ENCODE data around the gene FBXW5. TPM values are rescaled to one million over a fixed set of nuclear protein-coding genes. Genes with fewer than 3 reads are reported as not detected.
A peak's percentile ranks its signal among the peaks of the same experiment; 100 is the strongest.

Gene FBXW5
- total RNA-seq, 1 experiment from 2014 or later, result 70.5 TPM

- ATAC-seq, result peak; percentile 3
- Mint-ChIP-seq H3K4me1 (peaks cover 10% of the 10 kb centered on the region), H3K36me3 (no peaks in the 10 kb centered on the region), H3K27ac (no peak overlapping the region), H3K9me3 (no peaks in the 10 kb centered on the region), H3K27me3 (ENCODE audit: low read depth) (no peaks in the 10 kb centered on the region), H3K4me3 (peak overlapping the region; percentile 71)
- CTCF ChIA-PET, result interaction anchor here (1.0 to 8.7 kb wide), 8 partner anchors 26 to 187 kb away, joined by 3 to 151 read pairs (median 10); partner anchors contain the start of genes PAXX, PTGDS, TMEM141 and TRAF2
- POLR2A ChIA-PET, result no interaction called here
- TF ChIP-seq SMAD4 (CRISPR knock-in tag; IDR thresholded peaks at IDR 0.05) (no peak), ZMAT4 (CRISPR knock-in tag; IDR thresholded peaks at IDR 0.05) (no peak), ZNF317 (CRISPR knock-in tag; IDR thresholded peaks at IDR 0.05; ENCODE audit: borderline replicate concordance, low read depth) (no peak), MXD4 (CRISPR knock-in tag; IDR thresholded peaks at IDR 0.05; ENCODE audit: borderline replicate concordance) (no peak), IRF2 (CRISPR knock-in tag; IDR thresholded peaks at IDR 0.05; ENCODE audit: borderline replicate concordance, low read depth) (no peak), SP1 (CRISPR knock-in tag; conservative IDR thresholded peaks at IDR 0.05) (no peak), ATF3 (CRISPR knock-in tag; conservative IDR thresholded peaks at IDR 0.05) (no peak), IRF1 (CRISPR knock-in tag; IDR thresholded peaks at IDR 0.05) (no peak), RELA (CRISPR knock-in tag; IDR thresholded peaks at IDR 0.05; ENCODE audit: borderline replicate concordance) (no peak), JUN (CRISPR knock-in tag; IDR thresholded peaks at IDR 0.05) (no peak)
- TF ChIP-seq, protein P1, sequence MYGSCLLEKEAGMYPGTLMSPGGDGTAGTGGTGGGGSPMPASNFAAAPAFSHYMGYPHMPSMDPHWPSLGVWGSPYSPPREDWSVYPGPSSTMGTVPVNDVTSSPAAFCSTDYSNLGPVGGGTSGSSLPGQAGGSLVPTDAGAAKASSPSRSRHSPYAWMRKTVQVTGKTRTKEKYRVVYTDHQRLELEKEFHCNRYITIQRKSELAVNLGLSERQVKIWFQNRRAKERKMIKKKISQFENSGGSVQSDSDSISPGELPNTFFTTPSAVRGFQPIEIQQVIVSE (CRISPR knock-in tag; IDR thresholded peaks at IDR 0.05; ENCODE audit: borderline replicate concordance), result no peak
- TF ChIP-seq, protein P2, sequence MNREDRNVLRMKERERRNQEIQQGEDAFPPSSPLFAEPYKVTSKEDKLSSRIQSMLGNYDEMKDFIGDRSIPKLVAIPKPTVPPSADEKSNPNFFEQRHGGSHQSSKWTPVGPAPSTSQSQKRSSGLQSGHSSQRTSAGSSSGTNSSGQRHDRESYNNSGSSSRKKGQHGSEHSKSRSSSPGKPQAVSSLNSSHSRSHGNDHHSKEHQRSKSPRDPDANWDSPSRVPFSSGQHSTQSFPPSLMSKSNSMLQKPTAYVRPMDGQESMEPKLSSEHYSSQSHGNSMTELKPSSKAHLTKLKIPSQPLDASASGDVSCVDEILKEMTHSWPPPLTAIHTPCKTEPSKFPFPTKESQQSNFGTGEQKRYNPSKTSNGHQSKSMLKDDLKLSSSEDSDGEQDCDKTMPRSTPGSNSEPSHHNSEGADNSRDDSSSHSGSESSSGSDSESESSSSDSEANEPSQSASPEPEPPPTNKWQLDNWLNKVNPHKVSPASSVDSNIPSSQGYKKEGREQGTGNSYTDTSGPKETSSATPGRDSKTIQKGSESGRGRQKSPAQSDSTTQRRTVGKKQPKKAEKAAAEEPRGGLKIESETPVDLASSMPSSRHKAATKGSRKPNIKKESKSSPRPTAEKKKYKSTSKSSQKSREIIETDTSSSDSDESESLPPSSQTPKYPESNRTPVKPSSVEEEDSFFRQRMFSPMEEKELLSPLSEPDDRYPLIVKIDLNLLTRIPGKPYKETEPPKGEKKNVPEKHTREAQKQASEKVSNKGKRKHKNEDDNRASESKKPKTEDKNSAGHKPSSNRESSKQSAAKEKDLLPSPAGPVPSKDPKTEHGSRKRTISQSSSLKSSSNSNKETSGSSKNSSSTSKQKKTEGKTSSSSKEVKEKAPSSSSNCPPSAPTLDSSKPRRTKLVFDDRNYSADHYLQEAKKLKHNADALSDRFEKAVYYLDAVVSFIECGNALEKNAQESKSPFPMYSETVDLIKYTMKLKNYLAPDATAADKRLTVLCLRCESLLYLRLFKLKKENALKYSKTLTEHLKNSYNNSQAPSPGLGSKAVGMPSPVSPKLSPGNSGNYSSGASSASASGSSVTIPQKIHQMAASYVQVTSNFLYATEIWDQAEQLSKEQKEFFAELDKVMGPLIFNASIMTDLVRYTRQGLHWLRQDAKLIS (CRISPR knock-in tag; IDR thresholded peaks at IDR 0.05; ENCODE audit: borderline replicate concordance), result no peak
- DNase-seq (ENCODE audit: low spot score), result no peak
Observed at GRCh38 chr9:136949239-136949816, 4.8 kb upstream of the FBXW5 start.

GRCh38 chr9:136947955-136948510, 3.5 kb upstream of the FBXW5 start:
- Mint-ChIP-seq H3K9me3 (no peaks in the 10 kb centered on the region), H3K4me3 (peak overlapping the region; percentile 71), H3K27me3 (ENCODE audit: low read depth) (no peaks in the 10 kb centered on the region), H3K27ac (peak overlapping the region; percentile 93), H3K4me1 (peaks cover 10% of the 10 kb centered on the region), H3K36me3 (no peaks in the 10 kb centered on the region)
- POLR2A ChIA-PET, result interaction anchor here (1.4 kb wide), 2 partner anchors 37 to 88 kb away, joined by 4 to 5 read pairs; no protein-coding TSS in a partner anchor
- peak; percentile 74 for DNase-seq (ENCODE audit: low spot score)
- peak; percentile 8 for ATAC-seq
- CTCF ChIA-PET, result interaction anchor here (0.6 to 8.7 kb wide), 56 partner anchors 10 to 289 kb away, joined by 3 to 151 read pairs (median 6); partner anchors contain the start of genes ABCA2, AJM1, CLIC3 and ENTPD2
- TF ChIP-seq GTF2I (CRISPR knock-in tag; conservative IDR thresholded peaks at IDR 0.05) (no peak), ZNF425 (CRISPR knock-in tag; conservative IDR thresholded peaks at IDR 0.05) (no peak), ZNF263 (CRISPR knock-in tag; IDR thresholded peaks at IDR 0.05; ENCODE audit: low read depth) (no peak), ZNF512 (CRISPR knock-in tag; IDR thresholded peaks at IDR 0.05; ENCODE audit: borderline replicate concordance) (no peak)
- TF ChIP-seq, protein P3, sequence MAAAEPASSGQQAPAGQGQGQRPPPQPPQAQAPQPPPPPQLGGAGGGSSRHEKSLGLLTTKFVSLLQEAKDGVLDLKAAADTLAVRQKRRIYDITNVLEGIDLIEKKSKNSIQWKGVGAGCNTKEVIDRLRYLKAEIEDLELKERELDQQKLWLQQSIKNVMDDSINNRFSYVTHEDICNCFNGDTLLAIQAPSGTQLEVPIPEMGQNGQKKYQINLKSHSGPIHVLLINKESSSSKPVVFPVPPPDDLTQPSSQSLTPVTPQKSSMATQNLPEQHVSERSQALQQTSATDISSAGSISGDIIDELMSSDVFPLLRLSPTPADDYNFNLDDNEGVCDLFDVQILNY (CRISPR knock-in tag; IDR thresholded peaks at IDR 0.05), result no peak
- TF ChIP-seq, protein P4, sequence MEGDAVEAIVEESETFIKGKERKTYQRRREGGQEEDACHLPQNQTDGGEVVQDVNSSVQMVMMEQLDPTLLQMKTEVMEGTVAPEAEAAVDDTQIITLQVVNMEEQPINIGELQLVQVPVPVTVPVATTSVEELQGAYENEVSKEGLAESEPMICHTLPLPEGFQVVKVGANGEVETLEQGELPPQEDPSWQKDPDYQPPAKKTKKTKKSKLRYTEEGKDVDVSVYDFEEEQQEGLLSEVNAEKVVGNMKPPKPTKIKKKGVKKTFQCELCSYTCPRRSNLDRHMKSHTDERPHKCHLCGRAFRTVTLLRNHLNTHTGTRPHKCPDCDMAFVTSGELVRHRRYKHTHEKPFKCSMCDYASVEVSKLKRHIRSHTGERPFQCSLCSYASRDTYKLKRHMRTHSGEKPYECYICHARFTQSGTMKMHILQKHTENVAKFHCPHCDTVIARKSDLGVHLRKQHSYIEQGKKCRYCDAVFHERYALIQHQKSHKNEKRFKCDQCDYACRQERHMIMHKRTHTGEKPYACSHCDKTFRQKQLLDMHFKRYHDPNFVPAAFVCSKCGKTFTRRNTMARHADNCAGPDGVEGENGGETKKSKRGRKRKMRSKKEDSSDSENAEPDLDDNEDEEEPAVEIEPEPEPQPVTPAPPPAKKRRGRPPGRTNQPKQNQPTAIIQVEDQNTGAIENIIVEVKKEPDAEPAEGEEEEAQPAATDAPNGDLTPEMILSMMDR (IDR thresholded peaks at IDR 0.05), result peak; percentile 19; the same call in 1 of the 2 replicates
- TF ChIP-seq, protein P5, sequence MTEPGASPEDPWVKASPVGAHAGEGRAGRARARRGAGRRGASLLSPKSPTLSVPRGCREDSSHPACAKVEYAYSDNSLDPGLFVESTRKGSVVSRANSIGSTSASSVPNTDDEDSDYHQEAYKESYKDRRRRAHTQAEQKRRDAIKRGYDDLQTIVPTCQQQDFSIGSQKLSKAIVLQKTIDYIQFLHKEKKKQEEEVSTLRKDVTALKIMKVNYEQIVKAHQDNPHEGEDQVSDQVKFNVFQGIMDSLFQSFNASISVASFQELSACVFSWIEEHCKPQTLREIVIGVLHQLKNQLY (CRISPR knock-in tag; IDR thresholded peaks at IDR 0.05), result no peak

All from WTC11 (cell line).